ENCODE measurements around the gene ZNF593.

The ZNF593 gene

DNA sequence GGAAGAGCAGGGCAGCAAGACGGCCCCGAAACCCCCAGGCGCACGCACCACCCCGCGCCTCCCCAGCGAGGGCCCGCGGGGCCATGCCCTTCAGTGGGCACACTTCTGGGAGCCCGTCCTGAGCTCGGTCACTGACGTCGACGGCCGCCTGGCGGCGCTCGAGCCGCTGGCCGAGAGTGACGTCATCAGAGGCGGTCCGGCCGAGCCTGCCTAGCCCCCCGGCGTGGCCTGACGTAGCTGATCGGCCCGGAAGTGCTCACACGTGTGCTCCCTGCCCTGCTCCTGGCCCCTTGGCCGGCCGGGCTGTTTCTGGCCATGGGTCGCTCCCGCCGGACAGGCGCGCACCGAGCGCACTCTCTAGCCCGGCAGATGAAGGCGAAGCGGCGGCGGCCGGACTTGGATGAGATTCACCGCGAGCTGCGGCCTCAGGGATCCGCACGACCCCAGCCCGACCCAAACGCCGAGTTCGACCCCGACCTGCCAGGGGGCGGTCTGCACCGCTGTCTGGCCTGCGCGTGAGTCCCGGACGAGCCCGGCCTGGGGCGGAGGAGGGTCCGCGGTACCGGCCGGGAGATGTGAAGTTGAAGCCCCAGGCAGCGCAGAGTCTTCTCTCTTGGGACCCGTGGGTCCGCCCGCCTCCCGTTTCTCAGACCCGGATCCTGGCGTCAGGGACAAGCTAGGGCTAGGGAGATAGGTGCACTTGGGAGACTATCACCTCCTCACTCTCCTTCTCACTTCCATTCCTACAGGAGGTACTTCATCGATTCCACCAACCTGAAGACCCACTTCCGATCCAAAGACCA lies at the start of gene ZNF593:
Gene ZNF593 (plus strand): TSS at position 240 of the 803 bp plus-strand sequence. CDS start 76 bp downstream, at position 316.
- DNase-seq = peak; percentile 91

DNA sequence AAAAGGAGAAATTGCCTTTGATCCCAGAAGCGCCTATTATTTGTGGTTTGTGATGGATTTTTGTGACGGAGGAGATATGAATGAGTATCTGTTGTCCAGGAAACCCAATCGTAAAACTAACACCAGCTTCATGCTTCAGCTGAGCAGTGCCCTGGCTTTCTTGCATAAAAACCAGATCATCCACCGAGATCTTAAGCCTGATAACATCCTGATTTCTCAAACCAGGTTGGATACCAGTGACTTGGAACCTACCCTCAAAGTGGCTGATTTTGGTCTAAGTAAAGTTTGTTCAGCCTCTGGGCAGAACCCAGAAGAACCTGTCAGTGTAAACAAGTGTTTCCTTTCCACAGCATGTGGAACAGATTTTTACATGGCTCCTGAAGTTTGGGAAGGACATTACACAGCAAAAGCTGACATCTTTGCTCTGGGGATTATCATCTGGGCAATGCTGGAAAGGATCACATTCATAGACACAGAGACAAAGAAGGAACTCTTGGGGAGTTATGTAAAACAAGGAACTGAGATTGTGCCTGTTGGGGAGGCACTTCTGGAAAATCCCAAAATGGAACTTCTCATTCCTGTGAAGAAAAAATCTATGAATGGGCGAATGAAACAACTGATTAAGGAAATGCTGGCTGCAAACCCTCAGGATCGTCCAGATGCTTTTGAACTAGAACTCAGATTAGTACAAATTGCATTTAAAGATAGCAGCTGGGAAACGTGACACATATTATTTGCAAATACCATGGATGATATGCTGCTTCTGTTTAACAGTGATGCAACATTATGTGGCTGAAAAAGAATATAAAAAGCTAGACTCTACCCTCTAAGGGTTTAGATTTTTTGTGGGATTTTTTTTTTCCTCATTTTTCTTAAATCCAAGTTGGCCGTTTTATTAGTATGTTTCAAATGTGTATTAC lies 47.6 kb upstream of the ZNF593 start:
- peak; percentile 70 for DNase-seq

DNA sequence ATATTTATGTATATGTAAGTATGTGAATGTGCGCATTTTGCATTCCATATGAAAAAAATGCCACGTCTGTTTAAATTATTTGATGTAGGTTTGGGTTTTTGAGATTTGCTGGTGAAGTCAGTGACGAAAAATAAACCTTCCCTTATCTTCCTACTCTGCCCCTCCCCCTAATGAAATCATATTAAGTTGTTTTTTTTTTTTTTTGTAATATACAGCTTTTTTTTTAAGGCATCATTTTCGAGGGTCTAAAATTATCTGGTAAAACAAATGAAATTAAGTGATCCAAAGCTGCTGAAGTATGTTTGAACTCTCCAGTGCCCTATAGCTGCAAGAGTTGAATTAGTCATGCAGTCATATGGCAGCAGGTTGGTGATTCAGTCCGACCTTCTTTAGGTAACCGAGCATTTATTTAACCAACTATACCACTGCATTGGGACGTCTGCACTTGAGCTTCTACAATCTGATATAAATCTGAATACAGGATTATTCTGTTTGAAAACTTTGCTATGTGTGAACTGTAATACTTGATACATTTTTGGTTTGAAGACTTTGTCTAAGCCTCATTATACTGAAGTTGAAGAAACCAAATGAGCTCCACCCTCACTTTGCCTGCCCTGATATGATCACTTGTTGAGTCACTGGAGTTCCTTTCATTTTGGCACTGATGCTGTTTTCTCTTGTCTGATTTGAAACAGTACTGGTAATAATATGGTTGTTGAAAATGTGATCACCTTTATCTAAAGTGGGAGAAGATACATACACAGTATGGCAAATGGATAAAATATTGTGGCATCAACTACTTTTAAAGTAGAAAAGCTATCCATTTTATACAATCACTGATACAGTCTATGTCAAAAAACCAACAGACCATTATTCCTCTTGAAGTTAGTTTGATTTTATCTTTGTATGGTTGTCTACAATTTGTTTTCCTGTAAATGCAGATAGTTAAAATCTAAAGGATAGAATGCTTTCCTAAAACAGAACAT lies 46.4 kb upstream of the ZNF593 start:
- peak; percentile 90 for DNase-seq

DNA sequence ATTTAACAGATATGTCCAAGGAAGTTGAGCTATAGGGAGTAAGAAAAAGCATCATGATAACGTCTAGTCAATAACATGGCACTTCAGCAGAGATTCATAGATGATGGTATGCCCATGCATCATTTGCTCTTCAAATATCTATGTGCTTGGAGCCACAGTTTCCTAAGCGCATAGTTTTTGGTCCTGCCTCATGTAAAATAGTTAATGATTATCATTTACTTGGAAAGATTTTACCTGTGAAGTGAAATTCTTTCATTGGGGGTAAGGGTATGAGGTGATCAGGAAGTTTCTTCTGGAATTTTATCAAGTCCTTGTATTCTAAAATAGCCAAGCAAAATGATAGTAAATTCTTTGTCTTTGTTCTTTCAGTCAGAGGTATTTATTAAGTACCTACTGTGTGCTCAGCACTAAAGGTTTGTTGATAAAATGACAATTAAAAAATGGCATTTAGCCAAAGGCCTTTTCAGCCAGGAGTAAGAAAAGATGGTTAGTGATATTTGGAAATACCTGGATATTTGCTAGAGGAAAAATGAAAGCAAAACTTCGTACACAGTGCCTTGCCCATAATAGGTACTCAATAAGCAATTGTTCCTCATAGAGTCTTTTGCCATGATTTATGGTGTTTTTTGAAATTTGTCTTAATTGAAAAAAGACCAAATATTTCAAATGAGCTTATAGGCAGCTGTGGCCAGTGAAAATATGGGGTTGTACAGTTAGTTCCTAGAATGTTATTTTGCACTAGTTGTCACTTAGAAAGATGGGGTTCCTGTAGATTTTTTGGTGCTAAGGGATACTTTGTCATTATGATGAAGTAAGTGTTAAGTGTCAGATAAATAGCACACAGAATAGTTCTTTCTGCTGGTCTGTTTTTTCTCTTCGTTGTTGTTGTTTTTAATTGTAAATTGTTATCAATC lies 45.0 kb upstream of the ZNF593 start:
- DNase-seq = no peak

DNA sequence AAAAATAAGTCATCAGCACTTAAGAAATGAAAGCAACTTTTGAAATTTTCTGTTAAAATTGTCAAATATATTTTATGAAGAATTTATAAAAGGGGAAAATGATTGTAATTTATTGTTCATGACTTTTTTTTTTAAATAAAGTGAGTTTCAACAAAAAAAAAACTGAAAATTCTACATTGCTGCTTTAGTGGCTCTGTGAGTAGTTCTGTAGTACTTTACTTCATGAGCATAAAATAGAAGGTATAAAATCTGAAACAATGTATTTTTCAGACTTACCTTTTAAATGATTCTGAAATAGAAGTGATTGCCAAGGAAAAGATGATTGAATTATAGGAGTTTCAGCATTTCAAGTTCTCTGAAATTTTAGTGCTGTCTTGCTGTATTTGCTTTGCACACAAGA lies 44.3 kb upstream of the ZNF593 start:
- no peak for DNase-seq

DNA sequence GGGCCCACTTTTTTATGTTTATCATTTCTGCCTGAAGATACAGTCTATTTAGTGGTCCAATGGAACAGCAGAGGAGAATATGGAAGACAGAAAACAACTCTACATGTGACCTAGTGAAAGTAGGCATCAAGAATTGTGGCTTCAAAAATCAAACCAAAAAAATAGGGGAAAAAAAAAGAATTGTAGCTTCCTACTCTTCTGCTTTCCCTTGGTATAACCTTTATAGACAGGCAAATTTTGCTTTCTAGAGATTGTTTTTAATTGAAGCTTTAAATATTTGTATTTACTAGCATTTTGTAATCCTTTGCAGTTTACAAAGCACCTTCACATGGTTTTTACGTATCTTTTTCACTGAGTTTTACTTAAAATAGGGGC lies 43.8 kb upstream of the ZNF593 start:
- peak; percentile 49 for DNase-seq

DNA sequence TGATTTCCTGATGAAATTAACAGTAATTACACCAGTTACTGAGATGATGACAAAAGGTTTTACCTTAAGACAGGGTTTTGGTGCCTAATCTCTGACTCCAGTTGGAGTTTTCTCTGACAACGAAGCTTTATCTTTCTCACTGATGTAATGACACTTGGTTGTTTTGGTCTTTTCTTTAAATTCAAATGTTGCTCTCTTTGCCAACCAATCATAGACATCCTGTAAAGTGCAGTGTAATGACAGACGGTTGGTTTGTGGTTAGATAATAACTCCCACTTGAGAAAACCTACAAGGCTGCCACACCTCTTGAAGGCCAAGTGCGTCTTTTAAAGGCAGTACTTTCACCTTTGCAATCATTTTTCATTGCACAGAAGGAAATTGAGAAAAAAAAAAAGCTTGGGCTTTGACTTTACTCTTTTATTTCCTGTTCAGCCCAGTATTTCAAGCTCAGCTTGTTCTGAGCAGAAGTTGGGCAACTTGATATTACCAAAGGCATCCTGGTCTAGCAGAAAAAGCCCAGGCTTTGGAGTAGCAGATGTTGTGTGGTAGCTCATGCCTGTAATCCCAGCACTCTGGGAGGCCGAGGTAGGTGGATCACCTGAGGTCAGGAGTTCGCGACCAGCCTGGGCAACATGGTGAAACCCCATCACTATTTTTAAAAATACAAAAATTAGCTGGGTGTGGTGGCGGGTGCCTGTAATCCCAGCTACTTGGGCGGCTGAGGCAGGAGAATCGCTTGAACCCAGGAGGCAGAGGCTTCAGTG lies 43.2 kb upstream of the ZNF593 start:
- DNase-seq = peak; percentile 100

DNA sequence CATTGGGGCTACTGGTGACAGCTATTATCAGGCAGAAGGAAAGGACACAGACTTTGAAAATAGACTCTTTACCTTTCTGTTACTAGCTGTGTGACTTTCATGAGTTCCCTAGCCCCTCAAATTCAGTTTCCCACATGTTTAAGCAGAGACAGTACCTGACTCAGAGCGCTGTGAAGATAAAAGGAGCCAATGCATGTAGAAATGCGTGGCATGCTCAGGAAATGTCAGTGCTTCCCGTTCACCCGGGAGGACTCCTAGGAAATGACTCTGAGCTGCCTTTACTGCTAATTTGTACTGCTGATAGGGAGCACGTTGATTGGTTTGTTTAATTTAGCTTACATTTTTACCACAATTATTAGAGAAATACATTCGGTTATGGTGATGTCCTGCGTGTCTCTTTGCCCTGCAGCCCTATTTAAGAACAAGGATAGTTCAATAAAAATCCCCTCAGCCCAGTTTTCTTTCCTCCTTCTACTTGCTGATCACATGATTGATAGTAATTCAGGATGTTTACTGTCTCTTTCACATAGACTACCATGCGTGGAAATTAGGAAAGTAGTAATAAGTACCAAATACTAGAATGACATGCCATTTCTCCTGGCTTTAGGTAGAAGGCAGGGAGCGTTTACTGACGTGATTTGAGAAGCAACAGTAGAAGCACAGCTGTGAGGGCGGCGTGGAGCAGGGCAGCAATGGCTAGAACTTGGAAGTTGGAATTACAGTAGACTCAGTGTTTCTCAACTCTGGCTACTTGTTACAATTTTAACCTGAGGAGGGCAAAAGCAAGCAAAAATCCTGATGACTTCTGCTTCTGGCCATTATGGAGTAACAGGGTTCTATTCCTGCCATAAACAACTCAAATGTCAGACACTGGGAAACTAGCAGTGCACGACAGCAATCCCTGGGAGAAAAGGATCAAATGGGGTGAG lies 42.2 kb upstream of the ZNF593 start:
- DNase-seq = peak; percentile 67

DNA sequence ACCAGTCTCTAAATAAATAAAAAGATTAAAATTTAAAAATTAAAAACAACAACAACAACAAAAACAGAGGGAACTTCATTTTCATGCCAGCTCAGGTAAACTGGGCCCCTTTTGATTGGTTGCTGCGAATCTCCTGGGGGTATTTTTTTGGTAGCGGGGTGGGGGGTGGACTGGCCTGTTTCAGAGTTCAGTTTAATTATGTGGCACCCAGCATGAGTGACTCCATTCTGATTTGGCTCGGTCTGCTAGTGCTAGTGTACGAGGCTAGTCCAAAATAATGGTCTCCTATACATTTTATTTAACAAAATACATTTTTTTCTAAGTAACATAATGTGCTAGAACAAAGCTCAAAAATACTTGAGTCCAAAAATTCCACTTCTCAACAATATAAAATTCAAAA lies 39.9 kb upstream of the ZNF593 start:
- no peak for DNase-seq

DNA sequence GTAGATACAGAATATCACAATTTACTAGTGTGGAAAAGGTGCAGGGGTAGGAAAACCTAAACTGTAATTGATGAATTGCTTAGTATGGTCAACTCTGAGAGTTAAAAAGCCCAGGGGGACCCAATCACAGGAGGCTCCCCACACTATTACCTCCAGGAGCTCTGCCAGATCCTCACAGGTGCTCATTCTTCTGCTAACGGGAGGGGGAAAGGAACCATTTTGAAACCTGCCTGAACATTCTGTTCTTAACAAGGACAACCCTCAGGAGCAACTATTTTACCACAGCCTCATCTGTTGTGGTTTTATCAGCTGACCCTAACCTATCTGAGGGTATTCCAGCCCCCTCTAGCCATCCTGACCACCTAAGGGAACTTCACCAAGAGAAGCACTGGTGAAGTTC lies 39.0 kb upstream of the ZNF593 start:
- no peak for DNase-seq

DNA sequence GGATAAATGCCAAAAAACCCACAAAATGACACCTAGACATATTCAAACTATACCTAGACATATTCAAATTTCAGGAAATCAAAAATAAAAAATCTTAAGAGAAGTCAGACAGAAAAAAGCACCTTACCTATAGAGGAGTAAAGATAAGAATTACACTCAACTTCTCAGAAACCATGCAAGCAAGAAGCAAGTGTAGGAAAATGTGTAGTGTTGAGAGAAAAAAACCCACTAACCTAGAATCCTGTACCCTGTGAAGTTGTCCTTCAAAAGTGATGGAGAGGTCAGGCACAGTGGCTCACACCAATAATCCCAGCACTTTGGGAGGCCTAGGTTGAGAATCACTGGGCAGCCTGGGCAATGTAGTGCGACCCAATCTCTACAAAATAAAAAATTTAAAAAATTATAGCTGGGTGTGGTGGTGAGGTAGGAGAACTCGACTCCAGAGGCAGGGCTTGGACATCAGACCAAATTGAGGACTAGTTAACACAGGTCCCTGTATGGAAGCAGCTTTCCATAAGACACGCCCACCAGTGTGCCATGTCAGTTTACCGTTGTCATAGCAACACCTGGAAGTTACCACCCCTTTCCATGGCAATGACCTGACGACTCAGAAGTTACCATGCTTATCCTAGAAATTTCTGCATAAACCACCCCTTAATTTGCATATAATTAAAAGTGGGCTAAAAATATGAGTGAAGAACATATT lies 37.4 kb upstream of the ZNF593 start:
- DNase-seq = peak; percentile 64

DNA sequence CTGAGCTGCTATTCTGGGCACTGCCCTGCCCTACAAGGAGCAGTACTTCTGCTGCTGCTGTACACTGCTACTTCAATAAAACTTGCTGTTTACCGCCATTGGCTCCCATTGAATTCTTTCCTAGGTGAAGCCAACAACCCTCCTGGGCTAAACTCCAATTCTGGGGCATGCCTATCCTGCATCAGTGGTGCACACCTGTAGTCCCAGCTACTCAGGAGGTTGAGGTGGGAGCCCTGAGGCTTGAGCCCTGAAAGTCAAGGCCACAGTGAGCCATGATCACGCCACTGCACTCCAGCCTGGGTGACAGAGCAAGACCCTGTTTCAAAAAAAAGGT lies 36.9 kb upstream of the ZNF593 start:
- no peak for DNase-seq

DNA sequence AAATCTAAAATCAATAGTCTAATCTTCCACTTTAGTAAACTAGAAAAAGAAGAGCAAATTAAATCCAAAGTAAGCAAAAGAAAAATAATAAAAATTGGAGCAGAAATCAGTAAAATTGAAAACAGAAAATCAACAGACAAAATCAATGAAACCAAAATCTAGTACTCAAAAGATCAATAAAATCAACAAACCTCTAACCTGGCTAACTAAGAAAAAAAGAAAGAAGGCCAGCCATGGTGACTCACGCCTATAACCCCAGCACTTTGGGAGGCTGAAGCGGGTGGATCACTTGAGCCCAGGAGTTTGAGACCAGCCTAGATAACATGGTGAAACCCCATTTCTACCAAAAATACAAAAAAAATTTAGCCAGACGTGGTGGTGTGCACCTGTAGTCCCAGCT lies 35.2 kb upstream of the ZNF593 start:
- DNase-seq = no peak

DNA sequence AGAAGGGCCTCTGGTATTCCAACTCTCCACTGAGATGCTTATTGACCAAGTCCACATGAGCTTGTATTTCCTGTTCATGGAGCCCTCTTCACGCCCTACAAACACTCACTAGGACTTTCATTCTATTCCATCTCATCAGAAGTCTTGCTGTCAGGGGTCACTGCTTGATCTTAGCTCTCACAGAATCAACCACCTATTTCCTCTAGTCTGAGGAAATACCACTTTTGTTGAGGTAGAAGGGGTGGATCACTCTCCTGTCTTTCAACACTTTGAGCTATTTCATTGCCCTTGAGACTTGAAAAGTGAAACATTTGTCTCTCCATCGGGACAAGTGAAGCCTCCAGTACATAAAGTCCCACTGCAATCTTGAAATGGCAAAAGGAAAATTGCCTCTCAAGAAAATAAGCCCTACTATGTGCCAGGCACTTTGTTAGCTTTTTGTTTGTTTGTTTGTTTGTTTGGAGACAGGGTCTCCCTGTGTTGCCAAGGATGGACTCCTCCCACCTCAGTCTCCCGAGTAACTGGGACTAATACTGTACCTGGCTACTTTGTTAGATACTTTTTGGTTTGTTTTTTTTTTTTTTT lies 30.6 kb upstream of the ZNF593 start:
- DNase-seq = no peak

DNA sequence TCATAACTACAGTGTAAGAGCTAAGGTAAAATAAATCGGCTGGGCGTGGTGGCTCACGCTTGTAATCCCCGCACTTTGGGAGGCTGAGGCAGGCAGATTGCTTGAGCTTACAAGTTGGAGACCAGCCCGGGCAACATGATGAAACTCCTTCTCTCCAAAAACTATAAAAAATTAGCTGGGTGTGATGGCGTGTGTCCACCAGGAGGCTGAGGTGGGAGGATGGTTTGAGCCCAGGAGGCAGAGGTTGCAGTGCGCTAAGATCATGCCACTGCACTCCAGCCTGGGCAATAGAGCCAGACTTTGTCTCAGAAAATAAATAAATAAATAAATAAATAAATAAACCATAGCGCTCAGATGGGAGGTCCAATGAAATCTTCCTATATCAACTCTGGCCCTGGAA lies 27.5 kb upstream of the ZNF593 start:
- no peak for DNase-seq

DNA sequence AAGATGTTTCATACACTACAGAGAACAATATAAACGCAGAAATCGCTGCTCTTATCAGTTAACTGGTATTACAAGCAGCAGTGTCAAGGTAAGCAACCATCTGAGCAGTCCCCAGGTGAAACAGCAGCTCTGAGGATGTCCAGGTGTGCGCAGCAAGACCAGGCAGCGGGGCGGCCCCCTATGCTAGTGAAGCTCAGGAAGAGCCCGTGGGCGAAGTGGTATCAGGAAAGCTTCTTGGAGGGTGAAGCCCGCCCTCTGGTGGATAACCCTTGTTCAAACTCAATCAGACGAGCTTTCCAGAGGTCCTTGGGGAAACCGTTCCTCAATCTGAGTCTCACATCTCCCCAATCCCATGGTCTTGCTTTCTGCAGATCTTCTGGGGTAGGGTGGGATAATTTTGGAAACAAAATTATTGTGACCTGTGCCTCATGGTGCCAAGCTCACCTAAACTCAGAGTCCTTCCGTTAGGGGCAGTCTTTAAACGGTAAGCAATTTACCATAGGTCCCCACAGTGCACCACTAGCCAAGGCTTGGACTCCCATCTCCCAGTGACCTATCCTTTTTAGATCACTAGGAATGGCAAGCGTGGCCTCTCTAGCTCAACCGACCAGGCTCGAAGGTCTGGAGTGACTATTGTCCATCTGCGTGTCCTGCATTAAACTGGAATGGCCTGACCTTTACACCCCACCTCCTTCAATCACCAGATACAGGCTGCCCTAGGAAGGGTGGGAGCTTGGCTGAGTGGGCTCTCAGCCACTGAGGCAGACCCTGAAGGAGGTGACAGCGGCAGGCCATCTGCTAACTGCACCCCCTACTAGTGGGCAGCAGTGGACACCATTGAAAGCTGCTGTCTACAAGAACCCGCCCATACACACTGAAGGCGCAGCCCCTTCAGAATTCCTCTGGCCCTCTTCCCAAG lies 24.4 kb upstream of the ZNF593 start:
- peak; percentile 91 for DNase-seq

DNA sequence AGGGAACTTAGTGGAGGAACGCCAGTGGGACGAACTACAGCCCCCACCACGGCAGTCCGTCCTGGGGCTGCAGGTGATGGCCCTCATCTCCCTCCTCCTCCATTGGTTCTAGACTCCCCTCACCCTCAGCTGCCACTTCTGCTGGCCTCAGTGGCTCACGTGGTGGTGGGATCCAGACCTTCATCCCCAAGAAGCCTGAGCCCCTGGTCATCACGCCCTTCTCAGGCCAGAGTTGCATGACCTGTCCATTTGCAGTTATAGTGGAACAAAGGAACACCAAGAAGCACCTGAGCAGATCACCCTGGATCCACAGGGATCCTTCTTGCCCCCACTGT lies 23.8 kb upstream of the ZNF593 start:
- no peak for DNase-seq

DNA sequence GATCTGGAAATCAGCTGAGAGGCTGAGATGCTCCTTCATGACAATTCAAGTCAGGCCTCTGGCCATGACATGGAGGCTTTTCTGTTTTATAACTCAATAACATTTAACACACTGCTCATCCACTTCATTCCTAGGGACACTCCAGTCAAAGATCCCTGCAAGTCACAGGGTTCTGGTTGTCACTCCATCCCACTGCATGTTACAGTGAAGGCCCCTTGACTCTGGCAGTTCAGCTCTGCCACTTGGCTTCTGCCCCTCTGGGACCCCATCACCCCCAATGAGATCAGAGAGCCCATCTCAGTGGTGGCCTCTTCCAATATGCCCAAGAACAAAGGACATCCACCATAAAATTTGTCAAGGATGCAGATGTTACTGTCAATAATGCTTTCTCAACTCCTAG lies 20.8 kb upstream of the ZNF593 start:
- DNase-seq = no peak

Measured in hematopoietic multipotent progenitor cell treated with erythropoietin and hydrocortisone succinate and interleukin-3 and kit ligand, for 8 days (in vitro differentiated cells).